Lower lobe of right lung (tissue), 2 donors: ENCODE results near the gene FOXF1. TPM values are rescaled to one million over a fixed set of nuclear protein-coding genes. Genes with fewer than 3 reads are reported as not detected.

Experiments
- ATAC-seq, 2 donors: fragments of 200-7000 bp; cut with Tn5 transposase; one replicate each; pipeline ENCODE4 v1.9.1; 2020 to 2022; ENCODE audit warnings: mild to moderate bottlenecking in 2 of 2, moderate library complexity in 2 of 2
- DNase-seq: peaks from one replicate; pipeline ENCODE4 v3.0.0-alpha.2; 2020
- H3K27ac ChIP-seq: fragments of 200-600 bp; one replicate; pipeline ENCODE4 v1.8.0; 2022
- H3K27me3 ChIP-seq: fragments of 200-600 bp; one replicate; pipeline ENCODE4 v1.8.0; 2022; ENCODE audit warnings: low read depth
- H3K36me3 ChIP-seq: fragments of 200-600 bp; one replicate; pipeline ENCODE4 v1.8.0; 2022; ENCODE audit warnings: mild to moderate bottlenecking
- H3K4me1 ChIP-seq: fragments of 200-600 bp; one replicate; pipeline ENCODE4 v1.8.0; 2022
- H3K4me3 ChIP-seq: fragments of 200-600 bp; one replicate; pipeline ENCODE4 v1.8.0; 2022; ENCODE audit warnings: mild to moderate bottlenecking
- H3K9me3 ChIP-seq: fragments of 200-600 bp; one replicate; pipeline ENCODE4 v1.8.0; 2022
- intact Hi-C: fragments of 100-400 bp; cut with DNase I; formaldehyde crosslinking; loops from one replicate; pipeline ENCODE4 v1.11.0; 2022
- long read RNA-seq: library from polyadenylated mRNA; unstranded; transcript quantifications from one replicate; pipeline ENCODE4 v2.0.0, GENCODE V29; 2021
- total RNA-seq: library from RNA; stranded (reverse); fragmentation: NEBNext Ultra II Directional; extraction: Animal tissue kit (Norgen Biotek cat#: 25700); gene quantifications from one replicate; pipeline ENCODE4 v1.2.1, GENCODE V29; 2021
- TF ChIP-seq, protein P1 (sequence below): fragments of 200-600 bp; IDR thresholded peaks from one replicate; pipeline ENCODE4 v1.8.0; 2022; ENCODE audit warnings: antibody characterized with exemption, mild to moderate bottlenecking
- donor health status: DM: no; HTN: yes; CAD: no; lungs with severe emphysema.

Gene FOXF1
- total RNA-seq, result 31.2 TPM
- long read RNA-seq, transcript FOXF1-201 (2 exons, 3,516 nt), result major isoform, 144 of 152 reads
- long read RNA-seq, partial matches to known transcripts, result 0 of 152 reads
- long read RNA-seq, other reads (novel, unspliced or antisense), result 8 of 152 reads

DNA sequence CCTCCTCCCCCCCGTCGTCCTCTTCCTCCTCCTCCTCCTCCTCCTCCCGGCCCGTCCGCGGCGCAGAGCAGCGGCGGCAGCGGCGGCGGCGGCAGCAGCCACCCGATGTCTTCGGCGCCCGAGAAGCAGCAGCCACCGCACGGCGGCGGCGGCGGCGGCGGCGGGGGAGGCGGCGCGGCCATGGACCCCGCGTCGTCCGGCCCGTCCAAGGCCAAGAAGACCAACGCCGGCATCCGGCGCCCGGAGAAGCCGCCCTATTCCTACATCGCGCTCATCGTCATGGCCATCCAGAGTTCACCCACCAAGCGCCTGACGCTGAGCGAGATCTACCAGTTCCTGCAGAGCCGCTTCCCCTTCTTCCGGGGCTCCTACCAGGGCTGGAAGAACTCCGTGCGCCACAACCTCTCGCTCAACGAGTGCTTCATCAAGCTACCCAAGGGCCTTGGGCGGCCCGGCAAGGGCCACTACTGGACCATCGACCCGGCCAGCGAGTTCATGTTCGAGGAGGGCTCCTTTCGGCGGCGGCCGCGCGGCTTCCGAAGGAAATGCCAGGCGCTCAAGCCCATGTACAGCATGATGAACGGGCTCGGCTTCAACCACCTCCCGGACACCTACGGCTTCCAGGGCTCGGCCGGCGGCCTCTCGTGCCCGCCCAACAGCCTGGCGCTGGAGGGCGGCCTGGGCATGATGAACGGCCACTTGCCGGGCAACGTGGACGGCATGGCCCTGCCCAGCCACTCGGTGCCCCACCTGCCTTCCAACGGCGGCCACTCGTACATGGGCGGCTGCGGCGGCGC lies at the start of gene FOXF1:
Gene FOXF1 (plus strand): TSS at position 63 of the 797 bp plus-strand sequence. CDS start 43 bp downstream, at position 106.
- DNase-seq (no peak), ATAC-seq (no peak)
- intact Hi-C loops, result no loop called here
- peak within 1 kb of the TSS; percentile 89 for H3K27ac ChIP-seq
- H3K36me3 ChIP-seq, result no peaks in the 10 kb centered on the region
- peak within 1 kb of the TSS; percentile 66 for H3K4me3 ChIP-seq
- peaks cover 88% of the 10 kb centered on the region for H3K27me3 ChIP-seq
- H3K4me1 ChIP-seq, result peaks cover 22% of the 10 kb centered on the region
- H3K9me3 ChIP-seq, result no peaks in the 10 kb centered on the region
- TF ChIP-seq, protein P1, sequence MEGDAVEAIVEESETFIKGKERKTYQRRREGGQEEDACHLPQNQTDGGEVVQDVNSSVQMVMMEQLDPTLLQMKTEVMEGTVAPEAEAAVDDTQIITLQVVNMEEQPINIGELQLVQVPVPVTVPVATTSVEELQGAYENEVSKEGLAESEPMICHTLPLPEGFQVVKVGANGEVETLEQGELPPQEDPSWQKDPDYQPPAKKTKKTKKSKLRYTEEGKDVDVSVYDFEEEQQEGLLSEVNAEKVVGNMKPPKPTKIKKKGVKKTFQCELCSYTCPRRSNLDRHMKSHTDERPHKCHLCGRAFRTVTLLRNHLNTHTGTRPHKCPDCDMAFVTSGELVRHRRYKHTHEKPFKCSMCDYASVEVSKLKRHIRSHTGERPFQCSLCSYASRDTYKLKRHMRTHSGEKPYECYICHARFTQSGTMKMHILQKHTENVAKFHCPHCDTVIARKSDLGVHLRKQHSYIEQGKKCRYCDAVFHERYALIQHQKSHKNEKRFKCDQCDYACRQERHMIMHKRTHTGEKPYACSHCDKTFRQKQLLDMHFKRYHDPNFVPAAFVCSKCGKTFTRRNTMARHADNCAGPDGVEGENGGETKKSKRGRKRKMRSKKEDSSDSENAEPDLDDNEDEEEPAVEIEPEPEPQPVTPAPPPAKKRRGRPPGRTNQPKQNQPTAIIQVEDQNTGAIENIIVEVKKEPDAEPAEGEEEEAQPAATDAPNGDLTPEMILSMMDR, result no peak

DNA sequence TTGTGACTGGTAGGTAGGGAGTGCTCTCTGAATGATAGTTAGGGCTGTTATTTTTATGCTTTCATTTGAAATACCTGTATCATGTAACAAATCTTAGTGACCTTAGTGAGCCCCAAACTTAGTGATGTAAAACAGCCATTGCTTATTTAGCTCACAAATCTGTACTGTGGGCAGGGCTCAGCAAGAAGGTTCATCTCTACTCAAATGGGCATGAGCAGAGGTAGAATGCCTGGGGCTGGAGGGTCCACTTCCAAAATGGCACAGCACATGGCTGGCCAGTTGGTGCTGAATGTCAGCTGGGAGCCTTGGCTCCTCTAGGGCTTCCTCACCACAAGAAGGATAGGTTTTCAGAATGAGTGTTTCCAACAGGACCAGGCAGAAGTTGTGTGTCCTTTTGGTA lies 49.3 kb upstream of the FOXF1 start:
- TF ChIP-seq, protein P1, result no peak
- ATAC-seq, result no peak
- no peaks in the 10 kb centered on the region for H3K27me3 ChIP-seq
- DNase-seq, result no peak
- peaks cover 6% of the 10 kb centered on the region for H3K4me1 ChIP-seq
- intact Hi-C loops, result no loop called here
- peaks cover 8% of the 10 kb centered on the region for H3K9me3 ChIP-seq
- no peak overlapping the region for H3K4me3 ChIP-seq
- H3K36me3 ChIP-seq, result no peaks in the 10 kb centered on the region
- no peak overlapping the region for H3K27ac ChIP-seq

DNA sequence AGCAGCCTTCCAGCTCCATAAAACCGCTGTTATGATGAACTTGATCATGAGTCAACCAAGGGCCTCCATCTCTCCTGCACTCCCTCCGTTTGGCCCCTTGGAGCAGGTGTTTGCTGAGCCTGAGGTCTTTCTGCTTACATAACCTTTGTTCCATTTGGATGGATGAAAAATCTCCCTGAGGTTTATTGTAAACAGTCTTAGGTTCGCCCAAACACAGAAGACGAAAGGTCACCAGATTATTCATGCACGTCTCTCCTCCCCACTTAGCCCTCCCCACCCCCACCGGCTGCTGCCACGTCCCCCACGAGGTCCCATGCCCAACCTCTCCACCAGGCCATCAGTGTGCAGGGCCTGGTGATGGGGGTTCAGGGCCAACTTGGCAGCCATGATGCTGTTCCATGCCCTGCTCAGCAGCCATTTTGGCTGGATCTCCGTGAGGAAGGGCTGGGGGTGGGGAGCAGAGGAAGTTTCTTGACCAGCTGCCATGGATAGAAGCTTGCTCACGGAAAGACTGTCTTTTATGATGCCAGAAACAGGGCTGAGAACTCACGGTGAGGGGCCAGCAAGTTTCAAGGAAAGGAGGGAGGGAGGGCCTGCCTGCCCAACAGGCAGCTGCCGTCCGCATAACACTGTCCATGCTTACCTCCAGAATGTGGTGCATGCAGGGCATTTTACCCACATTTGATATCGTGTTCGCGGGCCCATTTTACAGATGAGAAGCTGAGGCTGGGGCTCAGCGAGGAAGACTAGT lies 47.8 kb upstream of the FOXF1 start:
- no peaks in the 10 kb centered on the region for H3K36me3 ChIP-seq
- intact Hi-C loops, result no loop called here
- ATAC-seq (no peak), DNase-seq (no peak)
- H3K27ac ChIP-seq, result no peak overlapping the region
- TF ChIP-seq, protein P1, result no peak
- peaks cover 8% of the 10 kb centered on the region for H3K9me3 ChIP-seq
- H3K27me3 ChIP-seq, result no peaks in the 10 kb centered on the region
- H3K4me1 ChIP-seq, result peaks cover 6% of the 10 kb centered on the region
- no peak overlapping the region for H3K4me3 ChIP-seq

DNA sequence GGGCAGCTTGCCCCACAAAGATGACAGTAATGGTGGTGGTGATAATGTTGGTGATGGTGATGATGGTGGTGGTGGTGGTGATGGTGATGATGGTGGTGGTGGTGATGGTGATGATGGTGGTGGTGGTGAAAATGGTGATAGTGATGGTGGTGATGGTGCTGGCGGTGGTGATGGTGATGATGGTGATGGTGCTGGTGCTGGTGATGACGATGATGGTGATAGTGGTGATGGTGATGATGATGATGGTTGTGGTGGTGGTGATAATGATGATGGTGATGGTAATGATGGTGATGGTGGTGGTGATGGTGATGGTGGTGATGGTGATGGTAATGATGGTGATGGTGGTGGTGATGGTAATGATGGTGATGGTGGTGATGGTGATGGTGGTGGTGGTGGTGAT lies 46.3 kb upstream of the FOXF1 start:
- intact Hi-C loops, result no loop called here
- ATAC-seq, result no peak
- no peak overlapping the region for H3K27ac ChIP-seq
- no peaks in the 10 kb centered on the region for H3K4me1 ChIP-seq
- H3K9me3 ChIP-seq, result peaks cover 8% of the 10 kb centered on the region
- DNase-seq, result no peak
- no peak overlapping the region for H3K4me3 ChIP-seq
- TF ChIP-seq, protein P1, result no peak
- no peaks in the 10 kb centered on the region for H3K36me3 ChIP-seq
- no peaks in the 10 kb centered on the region for H3K27me3 ChIP-seq

DNA sequence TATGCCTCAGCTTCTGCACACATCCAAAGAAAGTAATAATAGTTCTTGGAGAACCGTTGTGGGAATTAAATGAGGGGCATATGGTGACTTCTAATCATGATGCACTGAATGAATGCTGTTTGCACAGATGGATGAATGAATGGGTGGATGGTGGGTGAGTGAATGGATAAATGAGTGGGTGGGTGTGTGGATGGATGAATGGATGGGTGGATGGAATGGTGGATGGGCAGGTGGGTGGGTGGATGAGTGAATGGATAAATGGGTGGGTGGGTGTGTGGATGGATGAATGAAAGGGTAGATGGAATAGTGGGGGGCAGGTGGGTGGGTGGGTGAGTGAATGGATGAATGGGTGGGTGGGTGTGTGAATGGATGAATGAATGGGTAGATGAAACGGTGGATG lies 44.9 kb upstream of the FOXF1 start:
- H3K36me3 ChIP-seq, result no peaks in the 10 kb centered on the region
- no peak overlapping the region for H3K27ac ChIP-seq
- peaks cover 8% of the 10 kb centered on the region for H3K9me3 ChIP-seq
- TF ChIP-seq, protein P1, result no peak
- H3K27me3 ChIP-seq, result no peaks in the 10 kb centered on the region
- intact Hi-C loops, result no loop called here
- DNase-seq (no peak), ATAC-seq (no peak)
- H3K4me1 ChIP-seq, result no peaks in the 10 kb centered on the region
- H3K4me3 ChIP-seq, result no peak overlapping the region
